GM12878 (cell line): Measurements from ENCODE around the gene CASQ1. TPM values are rescaled to one million over a fixed set of nuclear protein-coding genes. Genes with fewer than 3 reads are reported as not detected.

Experiments
- ATAC-seq: fragments of 200-7000 bp; cut with Tn5 transposase; 3 replicates; pipeline ENCODE4 v1.9.1; 2020; ENCODE audit warnings: mild to moderate bottlenecking, moderate library complexity
- BruUV-seq: library from RNA; stranded (reverse); fragments of 400-500 nt; replicated peaks from 2 replicates; lab custom pipeline; 2021; lab: Mats Ljungman, UMichigan
- CTCF ChIA-PET: fragments of 300-600 bp; sonication (Branson Sonifier 250); formaldehyde crosslinking; extraction: SDS; loops from one replicate; lab custom pipeline; 2021; ENCODE audit warnings: inconsistent platforms; lab: Yijun Ruan, JAX
- POLR2A ChIA-PET: fragments of 350-600 bp; formaldehyde crosslinking; extraction: SDS; loops from one replicate; lab custom pipeline; 2021; ENCODE audit warnings: inconsistent platforms; lab: Charles Lee
- RAD21 ChIA-PET: fragments of 300-600 bp; sonication (Branson Sonifier 250); formaldehyde crosslinking; loops from one replicate; lab custom pipeline; 2023; ENCODE audit warnings: antibody characterized with exemption; ENCODE audit not compliant: unreplicated experiment; lab: Charles Lee
- SMC1A ChIA-PET: fragments of 300-600 bp; sonication (Branson Sonifier 250); formaldehyde crosslinking; loops from one replicate; lab custom pipeline; 2023; ENCODE audit not compliant: unreplicated experiment, uncharacterized antibody; lab: Charles Lee
- DNase-seq: peaks from one replicate; pipeline ENCODE4 v3.0.0-alpha.2; 2011; ENCODE audit warnings: low read depth, low spot score
- FAIRE-seq: peaks from 3 replicates; lab custom pipeline; 2011; peaks lifted over from hg19 to GRCh38; lab: Jason Lieb, UNC
- H2AFZ ChIP-seq: 2 replicates; pipeline ENCODE4 v1.6.0; 2011; ENCODE audit warnings: low read depth, low read length, control low read depth; ENCODE audit not compliant: control insufficient read depth
- H3K27ac ChIP-seq: 2 replicates; pipeline ENCODE4 v1.5.1; 2011; ENCODE audit warnings: control low read depth; ENCODE audit not compliant: control insufficient read depth, insufficient read depth
- H3K27me3 ChIP-seq, 2 experiments: replicated peaks in 1 of 2; 2 replicates each; pipeline versions ENCODE4 v1.6.0 to v1.6.1; 2011; ENCODE audit warnings: low read length in 1 of 2; ENCODE audit not compliant: control insufficient read depth in 2 of 2, insufficient read depth in 2 of 2
- H3K36me3 ChIP-seq, 2 experiments: 2 replicates each; pipeline ENCODE4 v1.5.1; 2011; ENCODE audit warnings: low read length in 1 of 2; ENCODE audit not compliant: control insufficient read depth in 2 of 2, insufficient read depth in 2 of 2
- H3K4me1 ChIP-seq: 2 replicates; pipeline ENCODE4 v1.6.1; 2011; ENCODE audit warnings: mild to moderate bottlenecking, low read length, moderate library complexity, mixed read lengths; ENCODE audit not compliant: control insufficient read depth, insufficient read depth
- H3K4me2 ChIP-seq: 2 replicates; pipeline ENCODE4 v1.6.0; 2011; ENCODE audit warnings: control low read depth; ENCODE audit not compliant: control insufficient read depth, insufficient read depth
- H3K4me3 ChIP-seq: fragments of 200-600 bp; sonication (generic); 2 replicates; pipeline ENCODE4 v1.5.1; 2016
- H3K79me2 ChIP-seq: 2 replicates; pipeline ENCODE4 v1.6.0; 2011; ENCODE audit warnings: low read length; ENCODE audit not compliant: control insufficient read depth, insufficient read depth
- H3K9ac ChIP-seq: 2 replicates; pipeline ENCODE4 v1.8.0; 2011; ENCODE audit warnings: low read length, control low read depth, mixed read lengths; ENCODE audit not compliant: control insufficient read depth, insufficient read depth
- H3K9me3 ChIP-seq: replicated peaks from 3 replicates; pipeline ENCODE4 v1.5.1; 2011; ENCODE audit warnings: mild to moderate bottlenecking, low read length; ENCODE audit not compliant: control insufficient read depth, insufficient read depth
- H4K20me1 ChIP-seq: 2 replicates; pipeline ENCODE4 v1.6.0; 2011; ENCODE audit not compliant: control insufficient read depth, insufficient read depth
- ATF2 ChIP-seq: IDR thresholded peaks from 2 replicates; pipeline ENCODE4 v1.6.1; 2012; ENCODE audit warnings: low read length, inconsistent platforms
- BMI1 ChIP-seq: fragments of 450-650 bp; IDR thresholded peaks from 2 replicates; pipeline ENCODE4 v1.6.1; 2016; ENCODE audit warnings: mild to moderate bottlenecking, moderate library complexity, borderline replicate concordance
- ESRRA ChIP-seq: IDR thresholded peaks from 2 replicates; pipeline ENCODE4 v1.6.1; 2012; ENCODE audit warnings: mild to moderate bottlenecking, low read length, improper control_type of control experiment
- IRF4 ChIP-seq: IDR thresholded peaks from 2 replicates; pipeline ENCODE4 v1.6.1; 2011; ENCODE audit warnings: low read depth, low read length
- KAT2A ChIP-seq: conservative IDR thresholded peaks from 2 replicates; pipeline ENCODE4 v1.6.1; 2011; ENCODE audit warnings: low read depth, low read length; ENCODE audit not compliant: control insufficient read depth
- SPI1 ChIP-seq: IDR thresholded peaks from 2 replicates; pipeline ENCODE4 v1.6.1; 2011; ENCODE audit warnings: low read depth, mild to moderate bottlenecking, low read length, moderate library complexity, borderline replicate concordance; ENCODE audit not compliant: insufficient read depth
- TARDBP ChIP-seq: IDR thresholded peaks from 2 replicates; pipeline ENCODE4 v1.6.1; 2016; ENCODE audit warnings: borderline replicate concordance
- USF1 ChIP-seq: IDR thresholded peaks from 2 replicates; pipeline ENCODE4 v1.6.1; 2011; ENCODE audit warnings: borderline replicate concordance, low read depth, mild to moderate bottlenecking, moderate library complexity, mixed read lengths, low read length; ENCODE audit not compliant: insufficient read depth; ENCODE audit errors: extremely low read length
- WRNIP1 ChIP-seq: IDR thresholded peaks from 2 replicates; pipeline ENCODE4 v1.6.1; 2011; ENCODE audit warnings: low read depth, low read length, improper control_type of control experiment, borderline replicate concordance
- YBX1 ChIP-seq: fragments of 450-650 bp; IDR thresholded peaks from 2 replicates; pipeline ENCODE4 v1.6.1; 2016; ENCODE audit warnings: antibody characterized with exemption
- ZBED1 ChIP-seq: IDR thresholded peaks from 2 replicates; pipeline ENCODE4 v1.6.1; 2016; ENCODE audit warnings: borderline replicate concordance
- ZSCAN29 ChIP-seq: fragments of 450-650 bp; IDR thresholded peaks from 2 replicates; pipeline ENCODE4 v1.6.1; 2017; ENCODE audit warnings: mild to moderate bottlenecking, moderate library complexity
- in situ Hi-C: fragments of 300-500 bp; cut with MboI; formaldehyde crosslinking; loops from 9 replicates; pipeline ENCODE4 v1.14.3; 2018; ENCODE audit warnings: mixed read lengths
- intact Hi-C: fragments of 100-400 bp; cut with micrococcal nuclease; formaldehyde crosslinking; loops from one replicate; pipeline ENCODE4 v1.14.2; 2022; ENCODE audit not compliant: unreplicated experiment
- polyA plus RNA-seq, 11 experiments: library from polyadenylated mRNA; depleted of rRNA in 4 of 11; unstranded in 6 of 11; stranded (reverse) in 5 of 11; fragments of >200 nt; fragmentation: Nextera tagmentation in 4 of 11; fragmentation: Illumina TruSeq in 1 of 11; extraction: Ambion mirVana in 4 of 11; extraction: Trizol in 1 of 11; gene quantifications; 1 replicate in 1 of 11; 2 replicates in 10 of 11; pipeline versions ENCODE4 v1.2.1 to v1.2.3, GENCODE V29; 2011 to 2016; ENCODE audit warnings: inconsistent platforms in 2 of 11, missing spikeins in 2 of 11, low read depth in 1 of 11
- total RNA-seq, 4 experiments: library from RNA; depleted of rRNA in 3 of 4; stranded (reverse); fragments of >200 nt in 3 of 4; fragmentation: Illumina TruSeq in 1 of 4; extraction: Trizol in 1 of 4; gene quantifications; 2 replicates each; pipeline versions ENCODE4 v1.2.1 to v1.2.3, GENCODE V29; 2013 to 2021
- TF ChIP-seq, protein P1 (sequence below): fragments of 450-650 bp; IDR thresholded peaks from 2 replicates; pipeline ENCODE4 v1.6.1; 2017; ENCODE audit warnings: mild to moderate bottlenecking, moderate library complexity
- TF ChIP-seq, protein P2 (sequence below): IDR thresholded peaks from 2 replicates; pipeline ENCODE4 v1.6.1; 2012; ENCODE audit warnings: low read depth, low read length, improper control_type of control experiment

CASQ1 gene
- total and polyA plus RNA-seq, 10 of the 15 experiments (the other 5 are each of a cell fraction or from before 2014, with no cell fraction given) = 0.10 to 0.77 (median 0.34) TPM

- CTCF ChIA-PET = interaction anchor here (0.8 to 6.3 kb wide), 9 partner anchors 8 to 148 kb away, joined by 3 to 40 read pairs (median 9); partner anchors contain the start of gene PEX19
Observed at GRCh38 chr1:160228431-160228830, 38.1 kb downstream of the CASQ1 start.

More at GRCh38 chr1:160228431-160228830, 38.1 kb downstream of the CASQ1 start:
- Histone ChIP-seq H3K36me3 (peaks cover 16 to 57% of the 10 kb centered on the region in 2 experiments), H4K20me1 (no peaks in the 10 kb centered on the region), H3K4me3 (no peak overlapping the region), H2AFZ (no peak overlapping the region), H3K4me2 (no peak overlapping the region), H3K9me3 (no peaks in the 10 kb centered on the region), H3K9ac (no peak overlapping the region), H3K79me2 (no peaks in the 10 kb centered on the region), H3K27ac (no peak overlapping the region), H3K4me1 (no peaks in the 10 kb centered on the region; the same call in 1 of the 2 replicates), H3K27me3 (no peaks in the 10 kb centered on the region)
- BruUV-seq = no TSS peak
- SMC1A ChIA-PET = interaction anchor here (0.6 to 3.3 kb wide), 9 partner anchors 8 to 60 kb away, joined by 3 to 17 read pairs (median 5); no protein-coding TSS in a partner anchor
- RAD21 ChIA-PET = interaction anchor here (1.0 to 2.2 kb wide), 5 partner anchors 9 to 56 kb away, joined by 3 to 7 read pairs (median 3); partner anchors contain the start of gene PEX19
- DNase-seq (no peak), FAIRE-seq (no peak), ATAC-seq (no peak)
- POLR2A ChIA-PET = interaction anchor here (0.6 to 1.3 kb wide), 2 partner anchors 11 to 198 kb away, joined by 3 to 4 read pairs; no protein-coding TSS in a partner anchor
- in situ Hi-C loops (no loop called here), intact Hi-C loops (no loop called here)
- TF ChIP-seq KAT2A = no peak
- no peak for TF ChIP-seq USF1
- TF ChIP-seq, protein P1, sequence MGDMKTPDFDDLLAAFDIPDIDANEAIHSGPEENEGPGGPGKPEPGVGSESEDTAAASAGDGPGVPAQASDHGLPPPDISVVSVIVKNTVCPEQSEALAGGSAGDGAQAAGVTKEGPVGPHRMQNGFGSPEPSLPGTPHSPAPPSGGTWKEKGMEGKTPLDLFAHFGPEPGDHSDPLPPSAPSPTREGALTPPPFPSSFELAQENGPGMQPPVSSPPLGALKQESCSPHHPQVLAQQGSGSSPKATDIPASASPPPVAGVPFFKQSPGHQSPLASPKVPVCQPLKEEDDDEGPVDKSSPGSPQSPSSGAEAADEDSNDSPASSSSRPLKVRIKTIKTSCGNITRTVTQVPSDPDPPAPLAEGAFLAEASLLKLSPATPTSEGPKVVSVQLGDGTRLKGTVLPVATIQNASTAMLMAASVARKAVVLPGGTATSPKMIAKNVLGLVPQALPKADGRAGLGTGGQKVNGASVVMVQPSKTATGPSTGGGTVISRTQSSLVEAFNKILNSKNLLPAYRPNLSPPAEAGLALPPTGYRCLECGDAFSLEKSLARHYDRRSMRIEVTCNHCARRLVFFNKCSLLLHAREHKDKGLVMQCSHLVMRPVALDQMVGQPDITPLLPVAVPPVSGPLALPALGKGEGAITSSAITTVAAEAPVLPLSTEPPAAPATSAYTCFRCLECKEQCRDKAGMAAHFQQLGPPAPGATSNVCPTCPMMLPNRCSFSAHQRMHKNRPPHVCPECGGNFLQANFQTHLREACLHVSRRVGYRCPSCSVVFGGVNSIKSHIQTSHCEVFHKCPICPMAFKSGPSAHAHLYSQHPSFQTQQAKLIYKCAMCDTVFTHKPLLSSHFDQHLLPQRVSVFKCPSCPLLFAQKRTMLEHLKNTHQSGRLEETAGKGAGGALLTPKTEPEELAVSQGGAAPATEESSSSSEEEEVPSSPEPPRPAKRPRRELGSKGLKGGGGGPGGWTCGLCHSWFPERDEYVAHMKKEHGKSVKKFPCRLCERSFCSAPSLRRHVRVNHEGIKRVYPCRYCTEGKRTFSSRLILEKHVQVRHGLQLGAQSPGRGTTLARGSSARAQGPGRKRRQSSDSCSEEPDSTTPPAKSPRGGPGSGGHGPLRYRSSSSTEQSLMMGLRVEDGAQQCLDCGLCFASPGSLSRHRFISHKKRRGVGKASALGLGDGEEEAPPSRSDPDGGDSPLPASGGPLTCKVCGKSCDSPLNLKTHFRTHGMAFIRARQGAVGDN = no peak
- no peak for TF ChIP-seq ZSCAN29
- TF ChIP-seq WRNIP1 = no peak
- TF ChIP-seq ATF2 = no peak
- TF ChIP-seq IRF4 = no peak
- no peak for TF ChIP-seq TARDBP
- no peak for TF ChIP-seq ZBED1
- TF ChIP-seq, protein P2, sequence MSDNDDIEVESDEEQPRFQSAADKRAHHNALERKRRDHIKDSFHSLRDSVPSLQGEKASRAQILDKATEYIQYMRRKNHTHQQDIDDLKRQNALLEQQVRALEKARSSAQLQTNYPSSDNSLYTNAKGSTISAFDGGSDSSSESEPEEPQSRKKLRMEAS = no peak
- no peak for TF ChIP-seq YBX1
- TF ChIP-seq ESRRA = no peak
- TF ChIP-seq SPI1 = no peak
- no peak for TF ChIP-seq BMI1
